ENCODE data around the gene JCAD.

JCAD gene

DNA sequence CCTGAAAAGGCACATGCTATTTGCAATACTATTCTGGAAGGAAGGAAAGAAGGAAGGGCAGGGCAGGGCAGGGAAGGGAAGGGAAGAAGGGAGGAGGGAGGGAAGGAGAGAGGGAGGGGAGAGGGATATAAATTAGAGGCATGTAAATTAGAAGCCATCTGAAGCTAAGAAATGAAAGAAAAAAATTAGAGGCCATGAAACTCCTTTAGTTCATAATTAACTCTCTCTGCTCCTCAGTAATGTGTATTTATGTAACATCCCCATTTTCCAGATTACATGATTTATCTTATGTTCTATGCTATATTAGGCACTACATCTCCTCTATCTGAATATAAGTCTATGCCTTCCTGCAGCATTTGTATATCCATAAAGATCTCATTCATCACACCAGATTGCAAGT is 12.7 kb upstream of the JCAD start:
- TF ChIP-seq POLR2AphosphoS5 (IDR thresholded peaks at IDR 0.05; ENCODE audit: low read depth, low read length) (no peak), TAF1 (IDR thresholded peaks at IDR 0.05; ENCODE audit: borderline replicate concordance, insufficient read depth, low read length) (no peak), FOXP2 (optimal IDR thresholded peaks at IDR 0.05; ENCODE audit: borderline replicate concordance, extremely low read depth, extremely low read length, insufficient read depth) (no peak), SIN3A (IDR thresholded peaks at IDR 0.05; ENCODE audit: borderline replicate concordance, insufficient read depth, low read length) (no peak)
- TF ChIP-seq, protein P1, sequence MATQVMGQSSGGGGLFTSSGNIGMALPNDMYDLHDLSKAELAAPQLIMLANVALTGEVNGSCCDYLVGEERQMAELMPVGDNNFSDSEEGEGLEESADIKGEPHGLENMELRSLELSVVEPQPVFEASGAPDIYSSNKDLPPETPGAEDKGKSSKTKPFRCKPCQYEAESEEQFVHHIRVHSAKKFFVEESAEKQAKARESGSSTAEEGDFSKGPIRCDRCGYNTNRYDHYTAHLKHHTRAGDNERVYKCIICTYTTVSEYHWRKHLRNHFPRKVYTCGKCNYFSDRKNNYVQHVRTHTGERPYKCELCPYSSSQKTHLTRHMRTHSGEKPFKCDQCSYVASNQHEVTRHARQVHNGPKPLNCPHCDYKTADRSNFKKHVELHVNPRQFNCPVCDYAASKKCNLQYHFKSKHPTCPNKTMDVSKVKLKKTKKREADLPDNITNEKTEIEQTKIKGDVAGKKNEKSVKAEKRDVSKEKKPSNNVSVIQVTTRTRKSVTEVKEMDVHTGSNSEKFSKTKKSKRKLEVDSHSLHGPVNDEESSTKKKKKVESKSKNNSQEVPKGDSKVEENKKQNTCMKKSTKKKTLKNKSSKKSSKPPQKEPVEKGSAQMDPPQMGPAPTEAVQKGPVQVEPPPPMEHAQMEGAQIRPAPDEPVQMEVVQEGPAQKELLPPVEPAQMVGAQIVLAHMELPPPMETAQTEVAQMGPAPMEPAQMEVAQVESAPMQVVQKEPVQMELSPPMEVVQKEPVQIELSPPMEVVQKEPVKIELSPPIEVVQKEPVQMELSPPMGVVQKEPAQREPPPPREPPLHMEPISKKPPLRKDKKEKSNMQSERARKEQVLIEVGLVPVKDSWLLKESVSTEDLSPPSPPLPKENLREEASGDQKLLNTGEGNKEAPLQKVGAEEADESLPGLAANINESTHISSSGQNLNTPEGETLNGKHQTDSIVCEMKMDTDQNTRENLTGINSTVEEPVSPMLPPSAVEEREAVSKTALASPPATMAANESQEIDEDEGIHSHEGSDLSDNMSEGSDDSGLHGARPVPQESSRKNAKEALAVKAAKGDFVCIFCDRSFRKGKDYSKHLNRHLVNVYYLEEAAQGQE (IDR thresholded peaks at IDR 0.05; ENCODE audit: insufficient read depth in 1 of 2, low read depth in 2 of 2, low read length in 2 of 2), result no peak

DNA sequence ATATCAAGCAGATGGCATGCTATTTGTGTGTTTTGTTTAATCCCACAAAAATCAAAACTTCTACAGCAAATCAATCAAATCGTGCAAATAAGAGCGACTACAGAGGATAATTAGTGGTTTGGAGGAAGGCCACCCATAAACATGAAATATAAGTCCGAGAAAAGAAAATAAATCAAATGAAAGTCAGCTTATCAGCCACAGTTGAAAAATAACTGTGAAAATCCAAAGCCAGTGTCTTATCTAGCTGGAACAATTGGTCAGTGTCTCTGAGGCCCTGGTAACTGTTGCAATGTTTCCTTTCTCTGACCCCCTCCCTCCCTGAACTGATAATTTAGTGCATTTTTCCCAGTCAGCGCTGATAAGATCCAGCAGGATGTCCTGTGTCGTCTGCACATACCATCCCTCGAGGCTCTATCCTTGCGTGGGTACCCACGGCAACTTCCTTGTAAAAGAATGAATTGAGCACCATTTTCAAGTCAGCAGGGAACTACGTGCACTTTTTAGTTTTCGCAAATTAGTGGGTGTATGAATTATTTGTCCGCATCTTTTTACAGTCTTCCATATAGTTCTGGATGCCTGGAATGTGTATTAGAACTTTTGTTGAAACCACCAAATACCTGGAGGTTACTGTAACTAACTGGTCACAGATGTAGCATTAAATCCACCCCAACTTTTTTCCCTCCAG is 10.8 kb upstream of the JCAD start:
- no peak for TF ChIP-seq SIN3A (IDR thresholded peaks at IDR 0.05; ENCODE audit: borderline replicate concordance, insufficient read depth, low read length)
- TF ChIP-seq, protein P1 (IDR thresholded peaks at IDR 0.05; ENCODE audit: insufficient read depth in 1 of 2, low read depth in 2 of 2, low read length in 2 of 2), result no peak
- TF ChIP-seq FOXP2 (optimal IDR thresholded peaks at IDR 0.05; ENCODE audit: borderline replicate concordance, extremely low read depth, extremely low read length, insufficient read depth), result no peak
- no peak for TF ChIP-seq POLR2AphosphoS5 (IDR thresholded peaks at IDR 0.05; ENCODE audit: low read depth, low read length)
- no peak for TF ChIP-seq TAF1 (IDR thresholded peaks at IDR 0.05; ENCODE audit: borderline replicate concordance, insufficient read depth, low read length)

DNA sequence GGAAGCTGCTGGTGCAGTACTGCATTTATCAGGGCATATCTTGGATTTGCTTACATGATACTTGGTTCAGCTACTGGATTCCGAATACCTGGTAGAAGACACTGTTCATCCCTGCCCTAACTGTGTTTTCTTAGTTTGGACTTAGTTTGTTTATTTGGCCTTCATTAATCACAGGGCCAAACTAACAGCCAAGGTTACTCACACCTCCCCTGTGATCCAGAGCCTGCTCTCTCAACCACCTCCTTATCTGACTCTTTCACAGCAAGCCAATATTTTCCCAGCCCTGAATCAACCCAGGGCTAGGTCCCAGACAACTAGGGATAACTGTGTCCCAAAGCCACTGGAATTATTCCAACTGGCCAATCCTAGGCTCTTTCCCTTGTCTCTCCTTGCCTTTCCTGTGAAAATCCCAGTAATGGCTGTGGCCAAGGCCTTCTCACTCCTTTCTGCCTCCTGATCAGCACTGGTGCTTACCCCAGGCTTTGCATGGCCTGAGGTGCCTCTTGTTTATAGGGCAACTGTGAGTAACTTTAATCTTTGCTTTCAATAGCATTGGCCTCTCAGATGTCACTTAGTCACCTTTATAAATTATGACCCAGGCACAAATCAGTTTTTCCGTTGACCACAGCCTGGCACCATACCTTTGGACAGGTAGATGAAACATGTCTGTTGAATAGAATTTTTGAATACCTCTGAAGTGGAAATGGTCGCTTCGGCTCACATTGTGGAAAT is 9.3 kb upstream of the JCAD start:
- TF ChIP-seq POLR2AphosphoS5 (IDR thresholded peaks at IDR 0.05; ENCODE audit: low read depth, low read length) (no peak), SIN3A (IDR thresholded peaks at IDR 0.05; ENCODE audit: borderline replicate concordance, insufficient read depth, low read length) (no peak), FOXP2 (optimal IDR thresholded peaks at IDR 0.05; ENCODE audit: borderline replicate concordance, extremely low read depth, extremely low read length, insufficient read depth) (no peak), TAF1 (IDR thresholded peaks at IDR 0.05; ENCODE audit: borderline replicate concordance, insufficient read depth, low read length) (no peak)
- TF ChIP-seq, protein P1 (IDR thresholded peaks at IDR 0.05; ENCODE audit: insufficient read depth in 1 of 2, low read depth in 2 of 2, low read length in 2 of 2), result no peak

DNA sequence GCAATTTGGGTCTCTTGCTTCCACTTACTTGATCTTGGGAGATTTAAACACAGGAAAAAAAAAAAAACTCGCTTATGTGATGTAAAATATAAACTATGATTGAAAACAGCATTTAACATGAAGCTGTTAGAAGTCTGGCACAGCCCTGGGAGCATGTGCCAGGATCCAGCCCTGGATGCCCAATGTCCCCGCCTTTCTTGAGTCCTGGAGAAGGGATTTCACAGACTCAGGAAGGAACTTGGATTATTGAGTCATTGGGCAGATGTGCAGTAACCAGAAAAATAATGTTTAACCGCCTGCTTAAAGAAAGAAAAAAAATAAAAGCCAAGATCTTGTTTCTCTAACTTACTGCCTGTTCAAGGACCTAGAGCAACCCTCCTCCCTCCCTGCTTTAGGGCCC is 3.7 kb upstream of the JCAD start:
- TF ChIP-seq POLR2AphosphoS5 (IDR thresholded peaks at IDR 0.05; ENCODE audit: low read depth, low read length), result no peak
- no peak for TF ChIP-seq TAF1 (IDR thresholded peaks at IDR 0.05; ENCODE audit: borderline replicate concordance, insufficient read depth, low read length)
- no peak for TF ChIP-seq SIN3A (IDR thresholded peaks at IDR 0.05; ENCODE audit: borderline replicate concordance, insufficient read depth, low read length)
- TF ChIP-seq, protein P1 (IDR thresholded peaks at IDR 0.05; ENCODE audit: insufficient read depth in 1 of 2, low read depth in 2 of 2, low read length in 2 of 2), result no peak
- TF ChIP-seq FOXP2 (optimal IDR thresholded peaks at IDR 0.05; ENCODE audit: borderline replicate concordance, extremely low read depth, extremely low read length, insufficient read depth), result no peak
